HEK293 (cell line): ENCODE data around the gene TEX38.

Source experiments
- SP3 ChIP-seq: fragments of 450-650 bp; formaldehyde crosslinking; IDR thresholded peaks from 2 replicates; pipeline ENCODE4 v1.5.1; 2016; ENCODE audit warnings: missing biosample characterization, missing genetic modification characterization
- ZBTB49 ChIP-seq: fragments of 450-650 bp; formaldehyde crosslinking; IDR thresholded peaks from 2 replicates; pipeline ENCODE4 v1.5.1; 2016; ENCODE audit warnings: missing biosample characterization, missing genetic modification characterization, low read depth
- ZNF16 ChIP-seq: fragments of 450-650 bp; formaldehyde crosslinking; IDR thresholded peaks from 2 replicates; pipeline ENCODE4 v1.5.1; 2016; ENCODE audit warnings: low read depth, missing biosample characterization, missing genetic modification characterization

GRCh38 chr1:46682064-46682463 lies 10.4 kb downstream of the TEX38 start:
- TF ChIP-seq ZBTB49 (tag by site-specific recombination) (no peak), SP3 (tag by site-specific recombination) (no peak), ZNF16 (no peak)
